ENCODE results near the gene ALG9. TPM values are rescaled to one million over a fixed set of nuclear protein-coding genes. Genes with fewer than 3 reads are reported as not detected.
"Not testable (repeated sequence)": the region's sequence is repeated elsewhere in the genome, so short reads cannot be mapped to it uniquely, and the experiment has no call there.

Gene ALG9
- total and polyA plus RNA-seq, 10 of the 15 experiments (the other 5 are each of a cell fraction or from before 2014, with no cell fraction given), result 10.8 to 41.6 (median 25.5) TPM

DNA sequence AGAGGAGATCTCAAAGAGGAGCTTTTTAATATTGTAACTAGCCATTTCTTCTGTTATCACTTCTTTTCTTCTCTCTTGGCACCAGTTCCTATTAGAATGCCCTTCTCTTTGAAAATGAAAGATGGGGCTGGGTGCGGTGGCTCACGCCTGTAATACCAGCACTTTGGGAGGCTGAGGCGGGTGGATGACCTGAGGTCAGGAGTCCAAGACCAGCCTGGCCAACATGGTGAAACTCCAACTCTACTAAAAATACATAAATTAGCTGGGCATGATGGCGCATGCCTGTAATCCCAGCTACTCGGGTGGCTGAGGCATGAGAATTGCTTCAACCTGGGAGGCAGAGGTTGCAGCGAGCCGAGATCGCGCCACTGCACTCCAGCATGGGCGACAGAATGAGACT, 87.1 kb downstream of the ALG9 start:
- H3K27ac ChIP-seq (ENCODE audit: control insufficient read depth, insufficient read depth); in situ Hi-C loops (cut with MboI); H3K4me3 ChIP-seq; DNase-seq (ENCODE audit: low read depth, low spot score); POLR2A ChIA-PET; H2AFZ ChIP-seq (ENCODE audit: control insufficient read depth, low read depth, low read length); intact Hi-C loops (cut with micrococcal nuclease; ENCODE audit: unreplicated experiment); H3K27me3 ChIP-seq (replicated peaks in 1 of 2; ENCODE audit: control insufficient read depth in 2 of 2, insufficient read depth in 2 of 2, low read length in 1 of 2); ATAC-seq; H3K79me2 ChIP-seq (ENCODE audit: control insufficient read depth, insufficient read depth, low read length); H3K36me3 ChIP-seq (ENCODE audit: control insufficient read depth in 2 of 2, insufficient read depth in 2 of 2, low read length in 1 of 2); BruUV-seq (replicated peaks); H3K9ac ChIP-seq (ENCODE audit: control insufficient read depth, insufficient read depth, low read length); H3K4me1 ChIP-seq (ENCODE audit: control insufficient read depth, insufficient read depth, low read length); FAIRE-seq; H4K20me1 ChIP-seq (ENCODE audit: control insufficient read depth, insufficient read depth); H3K4me2 ChIP-seq (ENCODE audit: control insufficient read depth, insufficient read depth); H3K9me3 ChIP-seq (replicated peaks; ENCODE audit: control insufficient read depth, insufficient read depth, low read length): not testable (repeated sequence)
- RAD21 ChIA-PET (ENCODE audit: unreplicated experiment), result interaction anchor here (1.3 kb wide), 1 partner anchor 48 kb away, joined by 3 read pairs; no protein-coding TSS in a partner anchor
- CTCF ChIA-PET, result interaction anchor here (1.9 kb wide), 1 partner anchor 58 kb away, joined by 4 read pairs; no protein-coding TSS in a partner anchor
- 98% methylated on average over 10 of the region's 10 CpGs for whole genome bisulfite sequencing (ENCODE audit: insufficient coverage, insufficient replicate concordance, low lambda C conversion rate, missing lambda C conversion rate)
- SMC1A ChIA-PET (ENCODE audit: uncharacterized antibody, unreplicated experiment), result interaction anchor here (2.0 to 2.2 kb wide), 2 partner anchors 17 to 49 kb away, joined by 5 to 6 read pairs; no protein-coding TSS in a partner anchor

DNA sequence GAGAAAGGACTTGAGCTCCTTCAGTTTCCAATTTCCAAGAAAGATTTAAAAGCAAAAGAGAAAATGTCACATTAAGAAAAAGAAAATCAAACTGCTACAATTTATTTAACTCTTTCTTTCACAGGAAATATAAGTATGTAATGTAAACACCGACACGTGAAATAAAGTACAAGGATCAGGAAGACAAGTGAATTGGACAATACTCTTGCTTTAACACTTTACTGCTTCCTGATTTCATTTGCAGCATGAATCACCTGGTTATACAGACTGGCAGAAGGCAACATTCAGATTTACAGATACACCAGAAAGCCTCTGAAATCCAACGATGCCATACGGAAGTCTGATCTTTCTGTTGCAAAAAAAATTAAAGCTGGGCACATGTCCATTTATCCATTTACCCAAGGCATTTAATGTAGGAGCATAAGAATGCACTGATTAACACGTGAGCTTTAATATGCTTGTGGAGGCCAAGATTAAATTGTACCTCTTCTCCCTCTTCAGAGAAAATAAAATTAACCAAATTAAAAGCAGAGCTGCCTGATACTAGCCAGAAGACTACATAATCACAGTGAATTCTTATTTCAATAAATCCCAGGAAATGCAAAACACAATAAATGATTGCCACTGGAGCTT, 89.2 kb downstream of the ALG9 start:
- 99% methylated on average over 5 of the region's 5 CpGs for WGBS (ENCODE audit: insufficient coverage, insufficient replicate concordance, low lambda C conversion rate, missing lambda C conversion rate)
- POLR2A ChIA-PET, result interaction anchor here (0.6 to 1.7 kb wide), 2 partner anchors 11 to 17 kb away, joined by 4 to 5 read pairs; no protein-coding TSS in a partner anchor
- H2AFZ ChIP-seq (ENCODE audit: control insufficient read depth, low read depth, low read length), result no peak overlapping the region
- RAD21 ChIA-PET (ENCODE audit: unreplicated experiment), result interaction anchor here (1.6 to 1.8 kb wide), 3 partner anchors 47 to 195 kb away, joined by 4 to 6 read pairs (median 5); no protein-coding TSS in a partner anchor
- SMC1A ChIA-PET (ENCODE audit: uncharacterized antibody, unreplicated experiment), result interaction anchor here (1.1 to 2.2 kb wide), 6 partner anchors 10 to 195 kb away, joined by 3 to 6 read pairs (median 5); no protein-coding TSS in a partner anchor
- ATAC-seq (no peak), DNase-seq (ENCODE audit: low read depth, low spot score) (no peak), FAIRE-seq (no peak)
- no peak overlapping the region for H3K27ac ChIP-seq (ENCODE audit: control insufficient read depth, insufficient read depth)
- in situ Hi-C loops (cut with MboI), result no loop called here
- H3K4me1 ChIP-seq (ENCODE audit: control insufficient read depth, insufficient read depth, low read length), result no peaks in the 10 kb centered on the region
- H3K79me2 ChIP-seq (ENCODE audit: control insufficient read depth, insufficient read depth, low read length), result no peaks in the 10 kb centered on the region
- no peaks in the 10 kb centered on the region for H4K20me1 ChIP-seq (ENCODE audit: control insufficient read depth, insufficient read depth)
- H3K36me3 ChIP-seq (ENCODE audit: control insufficient read depth in 2 of 2, insufficient read depth in 2 of 2, low read length in 1 of 2), result peaks cover 0 to 8% of the 10 kb centered on the region in 2 experiments; a peak in 3 of 4 replicates
- no peak overlapping the region for H3K9ac ChIP-seq (ENCODE audit: control insufficient read depth, insufficient read depth, low read length)
- H3K4me2 ChIP-seq (ENCODE audit: control insufficient read depth, insufficient read depth), result no peak overlapping the region
- no TSS peak for BruUV-seq (replicated peaks)
- intact Hi-C loops (cut with micrococcal nuclease; ENCODE audit: unreplicated experiment), result no loop called here
- H3K4me3 ChIP-seq, result no peak overlapping the region
- no peaks in the 10 kb centered on the region for H3K9me3 ChIP-seq (replicated peaks; ENCODE audit: control insufficient read depth, insufficient read depth, low read length)
- CTCF ChIA-PET, result interaction anchor here (1.2 to 1.9 kb wide), 2 partner anchors 59 to 185 kb away, joined by 3 to 8 read pairs; no protein-coding TSS in a partner anchor
- TF ChIP-seq CREB1 (IDR thresholded peaks at IDR 0.05; ENCODE audit: low read depth) (no peak), TBL1XR1 (IDR thresholded peaks at IDR 0.05; ENCODE audit: low read depth, low read length) (no peak), DPF2 (IDR thresholded peaks at IDR 0.05) (no peak), NRF1 (conservative IDR thresholded peaks at IDR 0.05; ENCODE audit: low read depth, low read length) (no peak), CHD2 (IDR thresholded peaks at IDR 0.05; ENCODE audit: borderline replicate concordance, low read depth, low read length) (no peak), ETV6 (conservative IDR thresholded peaks at IDR 0.05 in 1 of 2, IDR thresholded peaks at IDR 0.05 in 1 of 2; ENCODE audit: borderline replicate concordance in 1 of 2, low read depth in 1 of 2) (no peak), RB1 (IDR thresholded peaks at IDR 0.05; ENCODE audit: borderline replicate concordance) (no peak), STAT3 (IDR thresholded peaks at IDR 0.05; ENCODE audit: low read depth, low read length) (no peak), EZH2 (IDR thresholded peaks at IDR 0.05; ENCODE audit: borderline replicate concordance, control insufficient read depth, low read depth, low read length) (no peak), SPI1 (IDR thresholded peaks at IDR 0.05; ENCODE audit: borderline replicate concordance, insufficient read depth, low read depth, low read length) (no peak), IRF3 (IDR thresholded peaks at IDR 0.05) (no peak)
- TF ChIP-seq, protein P1, sequence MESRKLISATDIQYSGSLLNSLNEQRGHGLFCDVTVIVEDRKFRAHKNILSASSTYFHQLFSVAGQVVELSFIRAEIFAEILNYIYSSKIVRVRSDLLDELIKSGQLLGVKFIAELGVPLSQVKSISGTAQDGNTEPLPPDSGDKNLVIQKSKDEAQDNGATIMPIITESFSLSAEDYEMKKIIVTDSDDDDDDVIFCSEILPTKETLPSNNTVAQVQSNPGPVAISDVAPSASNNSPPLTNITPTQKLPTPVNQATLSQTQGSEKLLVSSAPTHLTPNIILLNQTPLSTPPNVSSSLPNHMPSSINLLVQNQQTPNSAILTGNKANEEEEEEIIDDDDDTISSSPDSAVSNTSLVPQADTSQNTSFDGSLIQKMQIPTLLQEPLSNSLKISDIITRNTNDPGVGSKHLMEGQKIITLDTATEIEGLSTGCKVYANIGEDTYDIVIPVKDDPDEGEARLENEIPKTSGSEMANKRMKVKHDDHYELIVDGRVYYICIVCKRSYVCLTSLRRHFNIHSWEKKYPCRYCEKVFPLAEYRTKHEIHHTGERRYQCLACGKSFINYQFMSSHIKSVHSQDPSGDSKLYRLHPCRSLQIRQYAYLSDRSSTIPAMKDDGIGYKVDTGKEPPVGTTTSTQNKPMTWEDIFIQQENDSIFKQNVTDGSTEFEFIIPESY (IDR thresholded peaks at IDR 0.05), result no peak
- H3K27me3 ChIP-seq (replicated peaks in 1 of 2; ENCODE audit: control insufficient read depth in 2 of 2, insufficient read depth in 2 of 2, low read length in 1 of 2), result no peaks in the 10 kb centered on the region

All from GM12878 (cell line).